Testis (tissue), 2 donors: Measurements from ENCODE around the gene ARL3.

Experiments
- CTCF ChIP-seq, 3 experiments: fragments of 450-650 bp in 2 of 3; fragments of 200-600 bp in 1 of 3; sonication (generic) in 1 of 3; IDR thresholded peaks; one replicate each; pipeline ENCODE4 v1.5.1; 2016 to 2019; ENCODE audit warnings: antibody characterized with exemption in 3 of 3, mild to moderate bottlenecking in 2 of 3, moderate library complexity in 1 of 3
- POLR2A ChIP-seq: fragments of 450-650 bp; IDR thresholded peaks from one replicate; pipeline ENCODE4 v1.6.1; 2017; ENCODE audit warnings: antibody characterized with exemption, mild to moderate bottlenecking, moderate library complexity

DNA sequence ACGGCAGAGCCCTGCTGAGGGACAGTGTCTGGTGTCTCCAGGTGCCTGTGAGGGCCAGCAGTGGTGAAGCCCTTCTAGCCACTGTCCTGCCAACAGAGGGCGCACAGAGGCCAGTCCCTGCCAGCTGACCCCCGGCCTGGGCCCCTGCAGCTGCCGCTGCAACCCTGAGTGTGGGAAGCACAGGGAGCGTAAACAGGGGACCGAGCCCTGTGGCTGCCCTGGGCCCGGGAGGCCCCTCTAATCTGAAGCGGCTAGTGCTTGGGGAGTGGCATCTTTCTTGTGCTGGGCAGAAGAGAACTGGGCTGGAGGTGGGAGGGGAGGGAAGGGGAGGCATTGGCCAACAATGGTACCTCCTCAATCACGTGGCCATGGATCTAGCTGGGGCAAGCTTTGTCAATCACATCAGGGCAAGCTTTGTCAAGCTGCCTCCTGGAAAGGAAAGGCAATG lies 35.3 kb downstream of the ARL3 start:
- peak; percentile 9 to 51 (median 49) for TF ChIP-seq CTCF (IDR thresholded peaks at IDR 0.05)
- TF ChIP-seq POLR2A = no peak
